PFSK-1 (cell line): ENCODE data around the gene KLHL8.

Experiments
- FOXP2 ChIP-seq: optimal IDR thresholded peaks from 2 replicates; pipeline ENCODE3; 2011; ENCODE audit warnings: borderline replicate concordance, control low read depth, inconsistent platforms; ENCODE audit not compliant: insufficient read depth; ENCODE audit errors: extremely low read length, extremely low read depth
- POLR2AphosphoS5 ChIP-seq: IDR thresholded peaks from 2 replicates; pipeline ENCODE4 v1.6.1; 2012; ENCODE audit warnings: low read depth, mild to moderate bottlenecking, control low read depth, low read length, moderate library complexity
- REST ChIP-seq, 2 experiments: IDR thresholded peaks; 2 replicates each; pipeline versions ENCODE4 v1.6.1 to v1.8.0; 2011 to 2012; ENCODE audit warnings: low read depth in 2 of 2, low read length in 2 of 2, control low read depth in 1 of 2, inconsistent platforms in 1 of 2, mild to moderate bottlenecking in 1 of 2, moderate library complexity in 1 of 2; ENCODE audit not compliant: insufficient read depth in 1 of 2
- TAF1 ChIP-seq: IDR thresholded peaks from 2 replicates; pipeline ENCODE4 v1.6.1; 2012; ENCODE audit warnings: low read length, control low read depth, borderline replicate concordance; ENCODE audit not compliant: insufficient read depth

- TF ChIP-seq POLR2AphosphoS5 (no peak), TAF1 (no peak), REST (IDR thresholded peaks at IDR 0.05; ENCODE audit: insufficient read depth in 1 of 2, low read depth in 2 of 2, low read length in 2 of 2) (no peak), FOXP2 (no peak)
These were observed 67.1 kb downstream of the KLHL8 start for GRCh38 chr4:87153078-87153870.
